Stimulated activated CD4-positive, alpha-beta T cell treated with anti-CD3 and anti-CD28 coated beads, Interleukin-2, amount 100 ng/mL, for 48 hours (primary cell): Measurements from ENCODE around the gene WDR37.

Experiments
- DNase-seq, 2 donors: peaks; one replicate each; pipeline ENCODE4 v3.0.0-alpha.2; 2020

The WDR37 gene

GRCh38 chr10:1074748-1075308 is 18.6 kb downstream of the WDR37 start:
- DNase-seq, result no peak

DNA sequence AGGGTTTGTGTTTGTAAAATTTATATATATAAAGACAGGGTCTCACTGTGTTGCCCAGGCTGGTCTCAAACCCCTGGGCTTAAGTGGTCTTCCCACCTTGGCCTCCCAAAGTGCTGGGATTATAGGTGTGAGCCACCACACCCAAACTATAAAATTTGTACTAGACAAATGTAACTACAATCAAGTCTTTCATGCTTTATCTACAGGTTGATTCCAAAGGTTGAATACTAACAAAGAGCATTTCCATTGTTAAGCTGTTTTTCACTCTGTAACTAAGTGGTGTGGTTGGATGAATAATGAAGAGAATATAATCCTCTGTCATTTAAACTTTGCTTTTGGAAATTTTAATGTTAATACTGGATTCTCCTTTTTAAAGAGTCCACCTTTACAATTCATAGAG is 22.5 kb downstream of the WDR37 start:
- no peak for DNase-seq

- no peak for DNase-seq
Observed at GRCh38 chr10:1083581-1083980, 27.4 kb downstream of the WDR37 start.

GRCh38 chr10:1084011-1084950 is 28.1 kb downstream of the WDR37 start:
- DNase-seq, result no peak

GRCh38 chr10:1085258-1085657 is 29.1 kb downstream of the WDR37 start:
- no peak for DNase-seq

DNA sequence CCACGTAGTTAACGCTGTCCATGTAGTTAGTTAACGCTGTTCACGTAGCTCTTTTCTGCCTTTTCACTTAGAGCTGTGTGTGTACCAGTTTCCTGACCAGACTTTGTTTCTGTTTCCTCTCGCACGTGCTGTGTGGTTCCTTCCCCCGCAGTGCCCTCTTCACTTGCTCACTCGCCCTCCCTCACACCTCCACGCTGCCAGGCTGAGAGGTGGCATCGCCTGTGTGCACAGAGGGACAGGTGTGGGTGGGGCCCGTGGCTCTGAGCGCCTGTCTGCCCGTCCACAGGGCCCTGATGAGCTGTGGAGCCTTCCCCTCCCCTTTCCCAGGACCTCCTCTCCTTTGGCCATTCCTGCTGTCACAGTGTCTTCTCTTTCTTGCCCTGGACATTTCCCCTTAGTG is 30.6 kb downstream of the WDR37 start:
- no peak for DNase-seq

DNA sequence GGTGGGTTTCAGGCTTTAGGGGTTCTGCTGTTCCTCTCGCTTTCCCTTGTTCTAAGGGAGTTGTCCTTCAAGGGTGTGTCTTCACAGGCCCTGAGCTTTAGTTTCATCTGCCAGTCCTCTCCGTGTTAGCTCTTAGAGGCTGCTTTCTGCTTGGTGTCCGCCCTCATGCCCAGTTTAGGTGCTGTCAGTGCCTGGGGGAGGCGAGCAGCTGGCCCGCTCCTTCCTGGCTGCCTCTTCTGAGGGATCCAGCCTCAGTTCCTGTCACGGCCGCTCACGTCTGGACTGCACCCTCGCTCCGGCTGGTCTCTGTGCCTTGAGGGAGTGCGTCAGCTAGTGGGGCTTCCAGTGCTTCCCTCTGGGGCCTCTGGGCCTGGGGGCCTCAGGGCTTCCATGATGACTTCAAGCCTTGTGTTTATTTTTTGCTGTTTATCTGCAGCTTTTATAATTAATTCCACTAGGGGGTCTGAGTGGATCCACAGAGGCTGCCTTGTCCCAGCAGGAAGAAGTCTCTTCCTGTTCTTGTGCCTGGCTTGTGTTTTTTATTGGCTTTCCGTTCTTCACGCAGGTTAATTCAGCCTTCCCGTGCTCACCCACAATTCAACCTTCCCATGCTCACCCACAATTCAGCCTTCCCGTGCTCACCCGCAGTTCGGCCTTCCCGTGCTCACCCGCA is 33.0 kb downstream of the WDR37 start:
- no peak for DNase-seq

DNA sequence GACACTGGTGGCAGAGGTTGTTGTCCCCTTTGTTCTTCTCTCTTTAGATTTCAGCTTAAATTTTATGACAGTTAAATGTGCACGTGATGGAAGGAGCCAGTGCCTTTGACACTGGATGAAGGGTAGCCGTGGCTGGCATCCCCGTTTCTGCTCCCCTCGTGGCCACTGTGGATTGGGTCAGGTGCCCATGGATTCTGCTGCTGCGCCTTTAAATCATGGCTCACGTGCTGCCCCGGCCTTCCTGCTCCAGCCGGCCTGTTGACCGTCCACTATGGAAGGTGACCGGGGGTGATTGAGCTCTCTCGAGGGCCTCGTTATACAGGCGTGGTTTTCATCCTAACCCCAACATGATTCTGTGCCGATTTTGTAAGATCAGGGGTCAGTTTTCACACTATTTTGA is 34.5 kb downstream of the WDR37 start:
- DNase-seq, result no peak

- DNase-seq, result no peak
Observed at GRCh38 chr10:1093696-1094095, 37.5 kb downstream of the WDR37 start.

DNA sequence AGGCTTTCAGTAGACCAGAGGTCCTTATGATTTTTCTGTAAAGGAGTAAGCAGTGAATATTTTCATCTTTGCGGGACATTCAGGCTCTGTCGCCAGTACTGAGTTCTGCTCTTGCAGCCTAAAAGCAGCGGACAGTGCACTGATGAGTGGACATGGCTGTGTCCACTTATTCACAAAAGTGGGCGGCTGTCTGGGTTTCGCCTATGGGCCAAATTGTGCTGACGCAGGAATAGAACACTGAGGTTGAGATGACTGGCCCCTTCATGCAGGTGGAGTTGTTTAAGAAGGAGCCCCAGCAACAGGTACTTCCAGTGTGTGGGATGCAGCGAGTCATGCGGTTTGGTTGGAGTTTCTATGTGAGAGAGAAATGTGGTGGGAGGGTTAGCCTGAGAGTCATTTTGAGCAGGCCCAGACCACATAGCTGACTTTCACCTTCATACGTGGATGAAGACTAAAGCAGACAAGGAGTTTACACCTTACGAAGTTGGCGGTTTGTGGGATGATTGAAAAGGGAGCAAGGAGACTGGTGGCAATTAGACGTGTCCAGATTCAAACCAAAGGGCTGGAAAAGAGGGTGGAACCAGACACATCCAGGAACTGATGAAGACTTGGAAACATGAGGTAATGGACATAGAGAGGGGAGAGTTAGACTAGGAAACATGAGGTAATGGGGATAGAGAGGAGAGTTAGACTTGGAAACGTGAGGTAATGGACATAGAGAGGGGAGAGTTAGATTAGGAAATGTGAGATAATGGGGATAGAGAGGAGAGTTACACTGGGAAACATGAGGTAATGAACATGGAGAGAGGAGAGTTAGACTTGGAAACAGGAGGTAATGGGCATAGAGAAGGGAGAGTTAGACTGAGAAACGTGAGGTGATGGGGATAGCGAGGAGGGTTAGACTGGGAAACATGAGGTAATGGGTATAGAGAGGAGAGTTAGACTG is 38.2 kb downstream of the WDR37 start:
- DNase-seq, result peak; percentile 51 to 62

DNA sequence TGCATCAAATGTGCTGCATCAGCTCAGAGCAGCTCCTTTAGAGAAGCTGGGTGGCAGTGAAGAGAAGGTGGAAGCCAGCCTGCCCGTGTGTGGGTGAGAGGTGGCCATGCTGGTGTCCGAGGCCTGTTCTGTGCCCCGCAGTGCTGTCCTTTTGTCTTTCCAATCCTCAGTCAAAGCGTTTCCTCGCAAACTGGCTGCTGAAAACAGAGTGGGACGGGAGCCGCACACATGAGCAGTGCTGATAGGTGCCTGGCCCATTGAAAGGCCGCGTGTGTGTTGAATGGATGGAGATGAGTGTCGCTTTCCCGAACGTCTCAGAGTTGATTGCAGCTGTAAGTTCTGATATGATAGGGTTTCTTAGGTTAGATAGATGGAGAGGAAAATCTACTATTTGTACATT is 39.3 kb downstream of the WDR37 start:
- no peak for DNase-seq

DNA sequence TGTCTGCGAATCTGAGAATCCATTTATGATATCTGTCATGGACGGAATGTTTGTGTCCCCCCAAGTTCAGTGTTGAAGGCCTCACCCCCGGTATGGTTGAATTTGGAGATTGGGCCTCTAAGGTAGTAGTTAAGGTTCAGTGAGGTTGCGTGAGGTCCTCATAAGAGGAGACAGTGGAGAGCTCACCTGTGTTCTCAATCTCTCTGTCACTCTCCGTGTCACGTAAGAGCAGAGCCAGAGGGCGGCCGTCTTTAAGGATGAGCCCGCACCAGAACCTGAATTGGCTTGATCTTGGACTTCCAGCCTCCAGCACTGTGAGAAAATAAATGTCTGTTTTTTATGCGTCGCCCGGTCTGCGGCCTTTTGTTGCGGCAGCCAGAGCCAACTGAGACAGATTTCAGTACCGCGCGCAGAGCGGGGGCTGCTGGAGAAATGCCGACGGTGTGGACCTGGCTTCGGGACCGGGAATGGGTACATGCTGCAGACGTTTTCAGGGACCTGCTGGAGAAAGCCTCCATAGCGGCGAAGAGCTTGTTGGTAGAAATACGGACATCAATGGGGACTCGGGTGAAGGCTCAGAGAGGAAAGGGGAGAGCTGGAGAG is 40.2 kb downstream of the WDR37 start:
- DNase-seq, result no peak

DNA sequence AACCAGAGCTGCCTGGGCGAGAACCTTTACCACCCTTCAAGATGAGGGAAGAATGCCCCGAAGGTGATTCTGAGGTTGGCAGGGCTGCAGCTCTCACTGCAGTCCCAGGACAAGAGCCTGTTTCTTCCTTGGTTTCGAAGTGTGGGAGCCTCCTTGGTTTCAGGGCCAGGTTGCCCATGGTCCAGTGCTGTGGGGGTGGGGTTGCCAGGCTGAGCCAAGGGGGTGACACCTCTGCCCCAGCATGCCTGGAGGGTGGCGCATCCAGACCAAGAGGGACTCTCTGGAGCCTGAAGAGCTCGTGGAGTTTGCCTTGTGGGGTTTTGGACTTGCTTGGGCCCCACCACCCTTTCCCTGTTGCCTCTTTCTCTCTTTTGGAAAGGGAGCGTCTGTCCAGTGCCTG is 41.3 kb downstream of the WDR37 start:
- DNase-seq, result no peak

DNA sequence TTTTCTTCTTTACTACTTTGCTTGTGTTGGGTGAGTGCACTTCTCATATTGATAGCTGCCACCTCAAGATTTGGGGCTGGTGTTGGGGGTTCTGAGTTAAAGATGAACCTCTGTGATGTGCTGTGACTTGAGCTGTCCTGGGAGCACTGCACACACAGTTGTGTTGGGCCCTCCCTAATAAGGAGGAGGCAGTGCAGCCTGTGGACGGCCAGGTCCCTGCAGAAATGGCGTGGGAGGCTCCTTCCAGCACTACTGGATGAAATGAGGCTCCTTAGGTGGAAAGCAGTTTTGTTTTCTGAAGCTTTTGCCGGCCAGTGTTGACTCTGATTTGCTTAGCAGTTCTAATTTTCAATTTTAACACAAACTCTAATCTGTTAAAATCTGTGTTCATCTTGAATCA is 44.0 kb downstream of the WDR37 start:
- no peak for DNase-seq

- DNase-seq, result no peak
Observed at GRCh38 chr10:1100691-1101368, 44.6 kb downstream of the WDR37 start.

GRCh38 chr10:1101946-1102345 is 45.8 kb downstream of the WDR37 start:
- DNase-seq, result no peak

GRCh38 chr10:1102416-1102815 is 46.2 kb downstream of the WDR37 start:
- peak; percentile 11 to 23 for DNase-seq

DNA sequence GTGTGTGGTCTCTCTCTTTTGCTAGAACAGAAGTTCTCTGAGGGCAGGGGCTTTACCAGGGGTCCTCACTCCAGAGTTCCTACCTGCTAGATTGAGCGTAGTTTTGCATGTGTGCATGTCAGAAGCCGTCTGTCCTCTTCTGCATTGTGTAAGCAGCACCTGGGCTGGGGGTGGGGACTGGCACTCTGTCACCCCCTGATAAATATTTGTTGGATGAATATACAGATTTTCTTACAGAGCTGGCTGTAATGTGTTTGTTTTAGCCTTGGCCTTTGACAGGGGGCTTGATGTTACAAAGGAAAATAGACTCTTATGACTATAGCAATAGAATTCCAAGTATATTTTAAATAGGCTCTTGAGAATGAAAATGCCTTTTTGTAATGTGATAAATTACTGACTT is 46.6 kb downstream of the WDR37 start:
- no peak for DNase-seq

DNA sequence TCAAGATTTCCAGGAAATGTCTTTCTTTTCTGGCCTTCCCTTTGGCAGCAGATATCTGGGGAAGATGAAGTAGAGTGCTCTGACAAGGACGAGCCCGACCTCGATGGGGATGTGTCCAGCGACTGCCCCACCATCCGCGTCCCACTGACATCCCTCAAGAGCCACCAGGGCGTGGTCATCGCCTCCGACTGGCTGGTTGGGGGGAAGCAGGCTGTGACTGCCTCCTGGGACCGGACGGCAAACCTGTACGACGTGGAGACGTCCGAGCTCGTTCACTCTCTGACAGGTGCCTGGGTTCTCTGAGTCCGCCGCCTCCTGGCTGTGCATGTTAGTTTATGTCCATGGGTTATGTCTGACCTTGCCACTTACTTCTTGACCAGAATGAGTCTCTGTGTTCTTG is 47.4 kb downstream of the WDR37 start:
- no peak for DNase-seq

- no peak for DNase-seq
Observed at GRCh38 chr10:1104971-1105370, 48.8 kb downstream of the WDR37 start.

- no peak for DNase-seq
Observed at GRCh38 chr10:1107004-1107403, 50.8 kb downstream of the WDR37 start.

- no peak for DNase-seq
Observed at GRCh38 chr10:1107679-1108078, 51.5 kb downstream of the WDR37 start.
